ENCODE results near the gene DMTF1.

DNA sequence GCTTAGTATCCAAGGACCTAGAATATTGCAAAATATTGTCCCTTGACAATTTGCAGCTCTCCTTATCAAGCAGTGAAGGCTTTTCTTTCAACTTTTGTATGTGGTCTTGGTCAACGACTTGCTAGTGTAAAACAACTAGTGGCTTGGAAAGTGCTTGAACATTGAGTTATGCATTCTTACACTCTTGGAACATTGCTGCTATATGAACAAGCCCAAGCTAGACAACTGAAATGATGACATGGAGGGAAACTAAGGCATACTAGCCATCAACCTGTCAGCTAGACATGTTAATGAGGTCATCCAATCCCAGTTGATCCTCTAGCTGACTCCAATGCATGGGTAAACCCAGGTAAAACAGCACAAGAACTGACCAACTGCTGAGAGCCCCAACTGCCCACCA, 12.7 kb upstream of the DMTF1 start:
- TF ChIP-seq MAFK (IDR thresholded peaks at IDR 0.05; ENCODE audit: partially characterized antibody): no peak
- no peak for TF ChIP-seq SMC3 (IDR thresholded peaks at IDR 0.05)

Data from A549 (cell line).